OCI-LY3 (cell line): Measurements from ENCODE around the gene CACNA2D1.

Experiments
- EZH2phosphoT487 ChIP-seq: fragments of 200-600 bp; shearing (Covaris generic); IDR thresholded peaks from 2 replicates; pipeline ENCODE4 v1.6.1; 2018; ENCODE audit warnings: antibody characterized with exemption, mixed run types, low read depth
- TF ChIP-seq, protein P1 (sequence below): fragments of 200-600, 300-600 bp; sonication (generic); IDR thresholded peaks from 2 replicates; pipeline ENCODE4 v1.5.1; 2014; ENCODE audit warnings: antibody characterized with exemption, low read length, low read depth

GRCh38 chr7:82080254-82080927 lies 363.2 kb downstream of the CACNA2D1 start:
- TF ChIP-seq, protein P1, sequence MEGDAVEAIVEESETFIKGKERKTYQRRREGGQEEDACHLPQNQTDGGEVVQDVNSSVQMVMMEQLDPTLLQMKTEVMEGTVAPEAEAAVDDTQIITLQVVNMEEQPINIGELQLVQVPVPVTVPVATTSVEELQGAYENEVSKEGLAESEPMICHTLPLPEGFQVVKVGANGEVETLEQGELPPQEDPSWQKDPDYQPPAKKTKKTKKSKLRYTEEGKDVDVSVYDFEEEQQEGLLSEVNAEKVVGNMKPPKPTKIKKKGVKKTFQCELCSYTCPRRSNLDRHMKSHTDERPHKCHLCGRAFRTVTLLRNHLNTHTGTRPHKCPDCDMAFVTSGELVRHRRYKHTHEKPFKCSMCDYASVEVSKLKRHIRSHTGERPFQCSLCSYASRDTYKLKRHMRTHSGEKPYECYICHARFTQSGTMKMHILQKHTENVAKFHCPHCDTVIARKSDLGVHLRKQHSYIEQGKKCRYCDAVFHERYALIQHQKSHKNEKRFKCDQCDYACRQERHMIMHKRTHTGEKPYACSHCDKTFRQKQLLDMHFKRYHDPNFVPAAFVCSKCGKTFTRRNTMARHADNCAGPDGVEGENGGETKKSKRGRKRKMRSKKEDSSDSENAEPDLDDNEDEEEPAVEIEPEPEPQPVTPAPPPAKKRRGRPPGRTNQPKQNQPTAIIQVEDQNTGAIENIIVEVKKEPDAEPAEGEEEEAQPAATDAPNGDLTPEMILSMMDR: no peak
- no peak for TF ChIP-seq EZH2phosphoT487
